OCI-M2 (cell line): ENCODE results near the gene MMRN1.
"Not testable (repeated sequence)": the region's sequence is repeated elsewhere in the genome, so short reads cannot be mapped to it uniquely, and the experiment has no call there.

Source experiments
- DNase-seq: peaks from one replicate; lab custom pipeline; 2025; ENCODE audit not compliant: unreplicated experiment; lab: John Stamatoyannopoulos, UW

MMRN1 gene, protein sequence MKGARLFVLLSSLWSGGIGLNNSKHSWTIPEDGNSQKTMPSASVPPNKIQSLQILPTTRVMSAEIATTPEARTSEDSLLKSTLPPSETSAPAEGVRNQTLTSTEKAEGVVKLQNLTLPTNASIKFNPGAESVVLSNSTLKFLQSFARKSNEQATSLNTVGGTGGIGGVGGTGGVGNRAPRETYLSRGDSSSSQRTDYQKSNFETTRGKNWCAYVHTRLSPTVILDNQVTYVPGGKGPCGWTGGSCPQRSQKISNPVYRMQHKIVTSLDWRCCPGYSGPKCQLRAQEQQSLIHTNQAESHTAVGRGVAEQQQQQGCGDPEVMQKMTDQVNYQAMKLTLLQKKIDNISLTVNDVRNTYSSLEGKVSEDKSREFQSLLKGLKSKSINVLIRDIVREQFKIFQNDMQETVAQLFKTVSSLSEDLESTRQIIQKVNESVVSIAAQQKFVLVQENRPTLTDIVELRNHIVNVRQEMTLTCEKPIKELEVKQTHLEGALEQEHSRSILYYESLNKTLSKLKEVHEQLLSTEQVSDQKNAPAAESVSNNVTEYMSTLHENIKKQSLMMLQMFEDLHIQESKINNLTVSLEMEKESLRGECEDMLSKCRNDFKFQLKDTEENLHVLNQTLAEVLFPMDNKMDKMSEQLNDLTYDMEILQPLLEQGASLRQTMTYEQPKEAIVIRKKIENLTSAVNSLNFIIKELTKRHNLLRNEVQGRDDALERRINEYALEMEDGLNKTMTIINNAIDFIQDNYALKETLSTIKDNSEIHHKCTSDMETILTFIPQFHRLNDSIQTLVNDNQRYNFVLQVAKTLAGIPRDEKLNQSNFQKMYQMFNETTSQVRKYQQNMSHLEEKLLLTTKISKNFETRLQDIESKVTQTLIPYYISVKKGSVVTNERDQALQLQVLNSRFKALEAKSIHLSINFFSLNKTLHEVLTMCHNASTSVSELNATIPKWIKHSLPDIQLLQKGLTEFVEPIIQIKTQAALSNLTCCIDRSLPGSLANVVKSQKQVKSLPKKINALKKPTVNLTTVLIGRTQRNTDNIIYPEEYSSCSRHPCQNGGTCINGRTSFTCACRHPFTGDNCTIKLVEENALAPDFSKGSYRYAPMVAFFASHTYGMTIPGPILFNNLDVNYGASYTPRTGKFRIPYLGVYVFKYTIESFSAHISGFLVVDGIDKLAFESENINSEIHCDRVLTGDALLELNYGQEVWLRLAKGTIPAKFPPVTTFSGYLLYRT

DNA sequence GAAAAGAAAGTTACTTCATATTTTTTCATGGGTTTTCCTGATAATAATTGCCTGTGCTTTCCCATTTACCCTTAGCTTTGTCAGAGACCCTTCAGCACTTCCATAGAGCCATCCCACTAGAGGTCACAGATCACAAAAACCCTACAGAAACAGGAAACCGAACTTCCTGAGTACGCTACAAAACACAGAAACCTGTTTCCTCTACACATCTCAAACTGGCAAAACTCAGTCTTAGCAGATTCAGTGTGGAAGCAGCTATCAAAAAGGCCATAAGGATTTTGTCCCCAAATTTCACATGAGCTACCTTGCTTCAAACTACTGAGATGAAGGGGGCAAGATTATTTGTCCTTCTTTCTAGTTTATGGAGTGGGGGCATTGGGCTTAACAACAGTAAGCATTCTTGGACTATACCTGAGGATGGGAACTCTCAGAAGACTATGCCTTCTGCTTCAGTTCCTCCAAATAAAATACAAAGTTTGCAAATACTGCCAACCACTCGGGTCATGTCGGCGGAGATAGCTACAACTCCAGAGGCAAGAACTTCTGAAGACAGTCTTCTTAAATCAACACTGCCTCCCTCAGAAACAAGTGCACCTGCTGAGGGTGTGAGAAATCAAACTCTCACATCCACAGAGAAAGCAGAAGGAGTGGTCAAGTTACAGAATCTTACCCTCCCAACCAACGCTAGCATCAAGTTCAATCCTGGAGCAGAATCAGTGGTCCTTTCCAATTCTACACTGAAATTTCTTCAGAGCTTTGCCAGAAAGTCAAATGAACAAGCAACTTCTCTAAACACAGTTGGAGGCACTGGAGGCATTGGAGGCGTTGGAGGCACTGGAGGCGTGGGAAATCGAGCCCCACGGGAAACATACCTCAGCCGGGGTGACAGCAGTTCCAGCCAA, at the start of gene MMRN1:
MMRN1 (plus strand) TSS at position 206 of the 902 bp plus-strand sequence; CDS start at position 324, 118 bp downstream.
- DNase-seq = no peak

- DNase-seq = no peak
Measured at GRCh38 chr4:89847571-89848325, 46.9 kb upstream of the MMRN1 start.

DNA sequence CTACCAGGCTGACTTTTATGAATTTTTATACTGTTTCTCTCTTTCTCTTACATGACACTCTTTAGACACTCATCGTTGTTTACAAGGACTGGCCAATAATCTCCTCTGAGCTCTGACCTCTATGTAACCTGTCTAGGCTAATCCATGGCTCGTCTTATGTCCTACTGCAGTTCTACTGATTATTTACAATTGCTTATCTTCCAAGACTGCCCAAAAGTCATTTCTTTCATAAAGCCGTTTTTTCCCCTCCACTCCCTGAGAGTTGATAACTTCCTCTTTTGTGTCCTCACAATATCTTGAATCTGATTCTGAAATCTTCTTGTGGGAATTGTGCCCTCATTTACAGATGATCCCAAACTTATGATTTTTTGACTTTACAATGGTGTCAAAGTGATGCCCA, 39.4 kb upstream of the MMRN1 start:
- peak; percentile 10 for DNase-seq

- DNase-seq = no peak
Measured at GRCh38 chr4:89860971-89861370, 33.7 kb upstream of the MMRN1 start.

DNA sequence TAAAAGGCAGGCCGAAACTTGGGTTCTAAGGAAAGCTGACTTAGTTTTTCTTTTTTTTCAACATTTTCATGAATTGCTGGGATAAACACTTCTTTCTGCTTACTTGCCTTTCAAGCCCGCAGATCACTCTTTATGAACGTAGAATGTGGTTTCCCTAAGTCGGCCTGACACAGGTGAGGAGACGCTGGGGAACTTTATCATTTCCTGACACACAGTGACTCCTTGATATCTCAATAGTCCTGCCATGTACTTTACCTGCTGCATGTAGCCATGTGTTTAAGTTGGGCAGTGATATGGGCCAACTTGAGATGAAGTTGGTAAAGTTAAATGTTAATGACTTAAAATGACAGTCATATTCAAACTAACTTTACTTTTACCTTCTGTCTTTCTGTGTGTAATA, 31.1 kb upstream of the MMRN1 start:
- DNase-seq = no peak

- DNase-seq = no peak
Measured at GRCh38 chr4:89868276-89868675, 26.4 kb upstream of the MMRN1 start.

- DNase-seq = no peak
Measured at GRCh38 chr4:89868999-89869589, 25.6 kb upstream of the MMRN1 start.

GRCh38 chr4:89871211-89871610, 23.4 kb upstream of the MMRN1 start:
- no peak for DNase-seq

DNA sequence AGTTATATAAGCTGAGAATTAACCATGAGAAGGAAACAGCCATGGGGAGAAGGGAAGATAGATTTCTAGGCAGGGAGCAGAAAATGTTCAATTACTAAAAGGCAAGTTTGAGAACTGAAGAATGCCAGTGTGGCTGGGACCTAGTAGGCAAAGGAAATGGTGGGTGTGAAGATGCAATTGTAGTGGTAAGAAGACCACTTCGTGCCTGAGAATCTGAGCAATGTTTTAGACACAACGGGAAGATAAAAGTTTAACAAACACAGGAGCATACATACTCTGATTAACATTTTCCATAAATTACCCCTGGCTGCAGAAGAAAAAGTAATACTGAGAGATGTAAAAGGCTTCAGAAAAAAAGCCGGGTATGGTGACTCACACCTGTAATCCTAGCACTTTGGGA, 18.1 kb upstream of the MMRN1 start:
- no peak for DNase-seq

GRCh38 chr4:89878611-89879010, 16.0 kb upstream of the MMRN1 start:
- DNase-seq = no peak

DNA sequence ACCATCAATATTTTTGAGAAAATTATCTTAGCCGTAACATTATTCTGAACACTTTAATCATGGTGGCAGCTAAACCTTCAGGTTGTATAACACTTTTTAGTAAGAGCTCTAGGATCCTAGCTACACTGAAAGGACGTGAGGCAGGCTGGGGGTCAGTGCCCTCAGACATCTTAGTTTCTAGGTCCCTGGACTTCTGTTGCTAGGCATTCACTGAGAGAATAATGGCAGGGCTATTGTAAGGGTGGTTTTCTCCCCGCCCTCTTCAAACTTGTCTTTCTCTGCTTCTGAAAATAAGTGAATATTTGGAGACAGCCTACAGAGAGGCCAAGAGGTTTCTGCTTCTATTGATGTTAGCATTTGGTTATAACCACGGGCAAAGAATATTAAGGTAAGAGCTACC, 15.4 kb upstream of the MMRN1 start:
- no peak for DNase-seq

- DNase-seq = peak; percentile 68
Measured at GRCh38 chr4:89889289-89889688, 5.4 kb upstream of the MMRN1 start.

DNA sequence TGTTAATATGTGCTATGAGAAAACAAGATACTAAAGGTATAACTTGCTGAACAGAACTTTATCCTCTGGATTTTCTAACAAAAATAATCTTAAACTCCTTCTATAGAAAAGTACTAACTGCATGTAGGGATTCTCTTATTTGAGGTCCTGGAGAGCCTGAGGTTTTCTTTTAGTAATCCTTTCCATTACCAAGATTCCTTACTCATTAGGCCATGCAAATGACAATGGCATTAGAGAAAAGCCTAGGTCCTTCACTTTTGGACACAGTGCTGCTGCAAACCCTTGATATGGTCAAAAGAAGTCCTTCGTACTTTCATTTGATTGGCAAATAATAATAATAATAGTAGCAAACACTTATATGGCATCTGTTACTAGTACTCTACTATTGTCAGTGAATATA, 3.2 kb downstream of the MMRN1 start:
- no peak for DNase-seq

DNA sequence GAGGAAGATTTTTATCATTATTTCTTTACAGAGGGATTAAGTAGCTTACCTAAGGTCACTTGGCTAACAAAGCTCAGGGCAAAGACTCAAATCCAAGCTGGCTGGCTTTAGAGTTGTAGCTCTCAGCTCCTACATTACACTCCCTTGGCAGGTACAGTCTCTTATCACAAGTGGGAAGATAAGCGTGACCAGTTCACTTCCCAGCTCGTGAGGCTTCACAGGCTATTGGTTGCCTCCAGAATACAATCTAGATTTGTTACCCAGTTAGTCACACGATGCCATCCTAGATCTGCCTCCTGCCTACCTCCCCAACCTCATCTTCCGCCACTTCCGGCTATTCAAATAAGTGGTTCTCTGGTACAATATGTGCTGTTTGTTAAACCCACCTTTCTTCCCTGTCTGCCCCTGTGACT, 3.7 kb downstream of the MMRN1 start:
- DNase-seq = no peak

DNA sequence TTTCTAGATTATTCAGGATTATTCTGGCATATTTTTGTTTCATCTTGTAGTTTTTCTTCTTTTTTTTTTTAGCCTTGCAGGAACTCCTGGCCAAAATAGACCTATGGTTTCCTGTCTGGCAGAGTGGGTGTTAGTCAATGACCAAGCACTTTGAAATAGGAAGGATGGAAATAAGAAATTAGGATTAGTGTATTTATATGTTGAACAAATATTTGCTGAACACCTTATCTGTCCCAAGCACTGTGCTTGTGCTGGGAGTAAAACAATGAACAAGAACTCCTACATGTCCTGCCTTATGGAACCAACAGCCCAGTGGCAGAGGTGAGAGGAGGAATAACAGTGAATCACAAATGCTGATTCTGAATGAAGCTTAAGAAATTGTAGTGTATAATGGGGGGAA, 4.5 kb downstream of the MMRN1 start:
- no peak for DNase-seq

DNA sequence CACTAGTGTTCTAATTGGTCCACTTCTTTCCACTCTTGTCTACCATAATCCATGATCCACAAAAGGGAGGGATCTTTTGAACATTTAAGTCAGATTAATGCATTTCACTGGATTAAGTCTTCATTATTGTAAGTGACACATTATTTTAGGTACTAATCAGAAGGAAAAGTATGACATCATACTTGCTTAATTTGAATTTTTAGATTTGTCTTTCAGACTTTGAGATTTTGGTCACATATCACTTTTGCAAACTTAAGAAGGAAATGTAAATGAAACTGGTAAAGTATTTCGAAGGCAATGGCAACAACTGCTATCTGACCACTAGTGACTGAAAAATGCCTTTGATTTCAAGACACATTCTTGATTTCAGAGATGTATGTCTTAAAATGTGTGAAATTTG, 5.2 kb downstream of the MMRN1 start:
- DNase-seq = no peak

- not testable (repeated sequence) for DNase-seq
Measured at GRCh38 chr4:89901808-89902431, 7.3 kb downstream of the MMRN1 start.

- DNase-seq = no peak
Measured at GRCh38 chr4:89904524-89904923, 9.9 kb downstream of the MMRN1 start.

GRCh38 chr4:89906316-89906715, 11.7 kb downstream of the MMRN1 start:
- no peak for DNase-seq
